Stimulated activated naive B cell treated with anti-CD40 and anti-IgM and Interleukin-4, amounts not matched to agents 10 μg/mL and 1 μg/mL and 100 μg/mL, for 72 hours (primary cell): Measurements from ENCODE around the gene FAM204A.

Experiments used
- ATAC-seq, 2 donors: fragments of 150-1000 bp; cut with Tn5 transposase; replicated peaks; 2 replicates each; pipeline ENCODE4 v1.10.0; 2021; ENCODE audit warnings: moderate library complexity in 1 of 2
- DNase-seq: peaks from one replicate; pipeline ENCODE4 v3.0.0; 2021
- H3K27ac Mint-ChIP-seq: one replicate; pipeline ENCODE4 v1.8.0; 2022; ENCODE audit warnings: mild to moderate bottlenecking, mixed read lengths
- H3K27me3 Mint-ChIP-seq, 2 donors: one replicate each; pipeline ENCODE4 v1.8.0; 2022; ENCODE audit warnings: mixed read lengths in 2 of 2
- H3K36me3 Mint-ChIP-seq, 2 donors: one replicate each; pipeline ENCODE4 v1.8.0; 2022; ENCODE audit warnings: mixed read lengths in 2 of 2, mild to moderate bottlenecking in 1 of 2
- H3K4me1 Mint-ChIP-seq, 2 donors: one replicate each; pipeline ENCODE4 v1.8.0; 2022; ENCODE audit warnings: mixed read lengths in 2 of 2, mild to moderate bottlenecking in 1 of 2
- H3K4me3 Mint-ChIP-seq, 2 donors: one replicate each; pipeline ENCODE4 v1.8.0; 2022; ENCODE audit warnings: mild to moderate bottlenecking in 2 of 2, mixed read lengths in 2 of 2, moderate library complexity in 1 of 2
- H3K9me3 Mint-ChIP-seq, 2 donors: one replicate each; pipeline ENCODE4 v1.8.0; 2022; ENCODE audit warnings: mixed read lengths in 2 of 2, mild to moderate bottlenecking in 1 of 2

Gene FAM204A

GRCh38 chr10:118343115-118343514 lies 991 bp upstream of the FAM204A start:
- Mint-ChIP-seq H3K9me3 (no peaks in the 10 kb centered on the region), H3K27me3 (no peaks in the 10 kb centered on the region), H3K27ac (no peak overlapping the region), H3K4me3 (no peak overlapping the region), H3K4me1 (peaks cover 11 to 26% of the 10 kb centered on the region in 2 donors), H3K36me3 (no peaks in the 10 kb centered on the region)
- ATAC-seq (no peak), DNase-seq (no peak)

GRCh38 chr10:118342638-118343020 lies 505 bp upstream of the FAM204A start:
- no peaks in the 10 kb centered on the region for H3K27me3 Mint-ChIP-seq
- H3K4me3 Mint-ChIP-seq, result peak overlapping the region; percentile 94 to 97
- DNase-seq, result no peak
- H3K4me1 Mint-ChIP-seq, result peaks cover 11 to 30% of the 10 kb centered on the region in 2 donors
- no peaks in the 10 kb centered on the region for H3K9me3 Mint-ChIP-seq
- H3K27ac Mint-ChIP-seq, result peak overlapping the region; percentile 98
- peak; percentile 10 to 19 for ATAC-seq
- no peaks in the 10 kb centered on the region for H3K36me3 Mint-ChIP-seq

- H3K27ac Mint-ChIP-seq, result no peak overlapping the region
- DNase-seq (no peak), ATAC-seq (no peak)
- H3K4me1 Mint-ChIP-seq, result peaks cover 11 to 33% of the 10 kb centered on the region in 2 donors
- no peaks in the 10 kb centered on the region for H3K27me3 Mint-ChIP-seq
- peaks cover 0 to 6% of the 10 kb centered on the region in 2 donors for H3K36me3 Mint-ChIP-seq
- peak overlapping the region; percentile 14 to 17 for H3K4me3 Mint-ChIP-seq
- H3K9me3 Mint-ChIP-seq, result no peaks in the 10 kb centered on the region
These were observed 1.6 kb downstream of the FAM204A start for GRCh38 chr10:118340486-118340885.

GRCh38 chr10:118339111-118339510 lies 3.0 kb downstream of the FAM204A start:
- no peaks in the 10 kb centered on the region for H3K27me3 Mint-ChIP-seq
- H3K36me3 Mint-ChIP-seq, result peaks cover 6 to 10% of the 10 kb centered on the region in 2 donors
- no peak overlapping the region for H3K27ac Mint-ChIP-seq
- no peak overlapping the region for H3K4me3 Mint-ChIP-seq
- ATAC-seq (no peak), DNase-seq (no peak)
- no peaks in the 10 kb centered on the region for H3K9me3 Mint-ChIP-seq
- H3K4me1 Mint-ChIP-seq, result peaks cover 14 to 38% of the 10 kb centered on the region in 2 donors

- Mint-ChIP-seq H3K4me1 (peaks cover 12 to 36% of the 10 kb centered on the region in 2 donors), H3K27me3 (no peaks in the 10 kb centered on the region), H3K9me3 (no peaks in the 10 kb centered on the region), H3K4me3 (no peak overlapping the region), H3K36me3 (peaks cover 10 to 15% of the 10 kb centered on the region in 2 donors), H3K27ac (no peak overlapping the region)
- DNase-seq (no peak), ATAC-seq (no peak)
These were observed 4.8 kb downstream of the FAM204A start for GRCh38 chr10:118337356-118337755.

GRCh38 chr10:118333871-118334270 lies 8.3 kb downstream of the FAM204A start:
- Mint-ChIP-seq H3K4me1 (peaks cover 7 to 19% of the 10 kb centered on the region in 2 donors), H3K36me3 (peaks cover 23 to 32% of the 10 kb centered on the region in 2 donors), H3K4me3 (no peak overlapping the region), H3K9me3 (no peaks in the 10 kb centered on the region), H3K27ac (no peak overlapping the region), H3K27me3 (no peaks in the 10 kb centered on the region)
- no peak for ATAC-seq
- DNase-seq, result no peak

GRCh38 chr10:118332948-118333710 lies 9.0 kb downstream of the FAM204A start:
- H3K4me1 Mint-ChIP-seq, result peaks cover 4 to 15% of the 10 kb centered on the region in 2 donors
- DNase-seq, result no peak
- no peak for ATAC-seq
- H3K9me3 Mint-ChIP-seq, result no peaks in the 10 kb centered on the region
- no peak overlapping the region for H3K4me3 Mint-ChIP-seq
- H3K36me3 Mint-ChIP-seq, result peaks cover 27 to 36% of the 10 kb centered on the region in 2 donors
- no peaks in the 10 kb centered on the region for H3K27me3 Mint-ChIP-seq
- no peak overlapping the region for H3K27ac Mint-ChIP-seq

GRCh38 chr10:118332236-118332635 lies 9.9 kb downstream of the FAM204A start:
- no peak overlapping the region for H3K4me3 Mint-ChIP-seq
- H3K9me3 Mint-ChIP-seq, result no peaks in the 10 kb centered on the region
- DNase-seq, result no peak
- no peak overlapping the region for H3K27ac Mint-ChIP-seq
- ATAC-seq, result no peak
- H3K4me1 Mint-ChIP-seq, result peaks cover 5 to 8% of the 10 kb centered on the region in 2 donors
- peaks cover 28 to 43% of the 10 kb centered on the region in 2 donors for H3K36me3 Mint-ChIP-seq
- H3K27me3 Mint-ChIP-seq, result no peaks in the 10 kb centered on the region

- H3K4me1 Mint-ChIP-seq, result peaks cover 5 to 8% of the 10 kb centered on the region in 2 donors
- H3K9me3 Mint-ChIP-seq, result no peaks in the 10 kb centered on the region
- DNase-seq (no peak), ATAC-seq (no peak)
- no peak overlapping the region for H3K4me3 Mint-ChIP-seq
- no peaks in the 10 kb centered on the region for H3K27me3 Mint-ChIP-seq
- H3K27ac Mint-ChIP-seq, result no peak overlapping the region
- H3K36me3 Mint-ChIP-seq, result peaks cover 28 to 37% of the 10 kb centered on the region in 2 donors
These were observed 11.6 kb downstream of the FAM204A start for GRCh38 chr10:118330295-118331076.

- Mint-ChIP-seq H3K4me1 (peaks cover 0 to 2% of the 10 kb centered on the region in 2 donors), H3K4me3 (no peak overlapping the region), H3K36me3 (peaks cover 28 to 47% of the 10 kb centered on the region in 2 donors), H3K9me3 (no peaks in the 10 kb centered on the region), H3K27me3 (no peaks in the 10 kb centered on the region), H3K27ac (no peak overlapping the region)
- ATAC-seq, result no peak
- no peak for DNase-seq
These were observed 18.0 kb downstream of the FAM204A start for GRCh38 chr10:118324140-118324539.

- no peak overlapping the region for H3K27ac Mint-ChIP-seq
These were observed 20.2 kb downstream of the FAM204A start for GRCh38 chr10:118321724-118322575.

GRCh38 chr10:118315629-118316028 lies 26.5 kb downstream of the FAM204A start:
- no peaks in the 10 kb centered on the region for H3K4me1 Mint-ChIP-seq
- no peak overlapping the region for H3K4me3 Mint-ChIP-seq
- H3K27ac Mint-ChIP-seq, result no peak overlapping the region
- ATAC-seq (no peak), DNase-seq (no peak)
- peaks cover 15 to 27% of the 10 kb centered on the region in 2 donors for H3K36me3 Mint-ChIP-seq
- no peaks in the 10 kb centered on the region for H3K27me3 Mint-ChIP-seq
- no peaks in the 10 kb centered on the region for H3K9me3 Mint-ChIP-seq

More at GRCh38 chr10:118321724-118322575, 20.2 kb downstream of the FAM204A start:
- Mint-ChIP-seq H3K27me3 (no peaks in the 10 kb centered on the region), H3K36me3 (peaks cover 19 to 34% of the 10 kb centered on the region in 2 donors), H3K9me3 (no peaks in the 10 kb centered on the region), H3K4me1 (no peaks in the 10 kb centered on the region), H3K4me3 (no peak overlapping the region)
- ATAC-seq (no peak), DNase-seq (no peak)

- ATAC-seq (no peak), DNase-seq (no peak)
- no peaks in the 10 kb centered on the region for H3K9me3 Mint-ChIP-seq
- no peaks in the 10 kb centered on the region for H3K4me1 Mint-ChIP-seq
- H3K27ac Mint-ChIP-seq, result no peak overlapping the region
- no peaks in the 10 kb centered on the region for H3K27me3 Mint-ChIP-seq
- H3K4me3 Mint-ChIP-seq, result no peak overlapping the region
- peaks cover 16 to 27% of the 10 kb centered on the region in 2 donors for H3K36me3 Mint-ChIP-seq
These were observed 27.2 kb downstream of the FAM204A start for GRCh38 chr10:118314882-118315281.

- ATAC-seq (no peak), DNase-seq (no peak)
- no peaks in the 10 kb centered on the region for H3K4me1 Mint-ChIP-seq
- no peak overlapping the region for H3K4me3 Mint-ChIP-seq
- no peak overlapping the region for H3K27ac Mint-ChIP-seq
- H3K27me3 Mint-ChIP-seq, result no peaks in the 10 kb centered on the region
- peaks cover 21 to 37% of the 10 kb centered on the region in 2 donors for H3K36me3 Mint-ChIP-seq
- no peaks in the 10 kb centered on the region for H3K9me3 Mint-ChIP-seq
These were observed 30.6 kb downstream of the FAM204A start for GRCh38 chr10:118311505-118311904.
